ENCODE results near the gene TNFSF9.

The TNFSF9 gene

GRCh38 chr19:6516018-6516658 is 14.7 kb upstream of the TNFSF9 start:
- H3K27me3 Mint-ChIP-seq: no peaks in the 10 kb centered on the region
- DNase-seq (ENCODE audit: low spot score in 2 of 2): no peak
- peaks cover 33% of the 10 kb centered on the region for H3K4me1 Mint-ChIP-seq
- peak; percentile 52 for ATAC-seq (replicated peaks; ENCODE audit: extremely low read depth, poor library complexity, severe bottlenecking)
- H3K9me3 Mint-ChIP-seq: no peaks in the 10 kb centered on the region
- H3K4me3 Mint-ChIP-seq: peak overlapping the region; percentile 88
- peak overlapping the region; percentile 80 for H3K27ac Mint-ChIP-seq (ENCODE audit: low read depth)
- peaks cover 7% of the 10 kb centered on the region for H3K36me3 Mint-ChIP-seq (ENCODE audit: insufficient read depth)

GRCh38 chr19:6516659-6517291 is 14.1 kb upstream of the TNFSF9 start:
- peak overlapping the region; percentile 88 for H3K4me3 Mint-ChIP-seq
- H3K9me3 Mint-ChIP-seq: no peaks in the 10 kb centered on the region
- peak; percentile 92 for ATAC-seq (replicated peaks; ENCODE audit: extremely low read depth, poor library complexity, severe bottlenecking)
- H3K4me1 Mint-ChIP-seq: peaks cover 35% of the 10 kb centered on the region
- H3K27me3 Mint-ChIP-seq: no peaks in the 10 kb centered on the region
- peak; percentile 81 to 90 for DNase-seq (ENCODE audit: low spot score in 2 of 2)
- peaks cover 7% of the 10 kb centered on the region for H3K36me3 Mint-ChIP-seq (ENCODE audit: insufficient read depth)
- peak overlapping the region; percentile 80 for H3K27ac Mint-ChIP-seq (ENCODE audit: low read depth)

DNA sequence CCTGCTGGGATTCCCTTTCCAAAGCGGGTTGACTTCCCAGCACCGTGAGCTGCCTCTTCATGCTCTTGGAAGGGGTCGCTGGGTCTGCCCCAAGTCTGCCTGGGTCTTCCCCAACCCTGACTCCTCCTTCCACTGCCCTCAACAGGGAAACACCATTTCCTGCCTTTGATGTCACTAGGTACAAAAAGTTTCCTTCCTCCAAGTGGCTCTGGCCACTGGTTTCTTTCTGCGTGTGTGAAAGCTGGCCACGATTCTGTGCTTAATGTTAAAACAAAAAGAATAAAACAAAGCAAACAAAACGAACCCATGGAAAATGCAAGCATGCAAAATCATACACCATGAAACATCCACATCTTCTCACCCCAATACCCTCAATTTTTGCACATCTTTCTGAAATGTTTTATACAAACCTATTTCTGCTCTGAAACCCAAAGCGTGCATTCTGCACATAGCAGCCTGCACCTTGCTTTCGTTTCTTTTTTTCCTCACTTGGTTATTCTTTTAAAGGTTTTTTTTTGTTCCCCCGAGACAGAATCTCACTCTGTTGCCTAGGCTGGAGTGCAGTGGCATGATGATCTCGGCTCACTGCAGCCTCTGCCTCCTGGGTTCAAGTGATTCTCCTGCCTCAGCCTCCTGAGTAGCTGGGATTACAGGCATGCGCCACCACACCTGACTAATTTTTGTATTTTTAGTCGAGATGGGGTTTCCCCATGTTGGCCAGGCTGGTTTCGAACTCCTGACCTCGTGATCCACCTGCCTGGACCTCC is 12.5 kb upstream of the TNFSF9 start:
- ATAC-seq (replicated peaks; ENCODE audit: extremely low read depth, poor library complexity, severe bottlenecking): no peak
- Mint-ChIP-seq H3K4me1 (peaks cover 44% of the 10 kb centered on the region), H3K9me3 (no peaks in the 10 kb centered on the region), H3K36me3 (ENCODE audit: insufficient read depth) (peaks cover 5% of the 10 kb centered on the region), H3K27ac (ENCODE audit: low read depth) (peak overlapping the region; percentile 80), H3K27me3 (no peaks in the 10 kb centered on the region), H3K4me3 (peak overlapping the region; percentile 88)
- DNase-seq (ENCODE audit: low spot score in 2 of 2): no peak

DNA sequence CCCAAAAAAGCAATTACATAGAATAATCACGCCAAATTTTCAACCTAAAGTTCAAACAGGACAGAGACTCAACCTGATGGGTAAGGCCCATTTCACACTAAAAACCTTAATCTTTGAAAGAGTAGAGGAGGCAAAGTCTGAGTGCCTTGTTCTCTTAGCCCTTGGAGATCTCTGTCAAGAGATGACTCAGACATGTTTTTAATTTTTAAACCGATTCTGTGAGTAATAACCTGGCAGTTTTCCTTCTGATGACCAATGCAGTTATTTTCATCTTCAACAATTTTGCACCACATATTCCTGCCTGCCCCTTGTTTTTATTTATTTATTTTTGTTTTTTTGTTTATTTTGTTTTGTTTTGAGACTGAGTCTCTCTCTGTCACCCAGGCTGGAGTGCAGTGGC is 11.5 kb upstream of the TNFSF9 start:
- Mint-ChIP-seq H3K4me3 (no peak overlapping the region), H3K27me3 (no peaks in the 10 kb centered on the region), H3K27ac (ENCODE audit: low read depth) (peak overlapping the region; percentile 80), H3K4me1 (peaks cover 44% of the 10 kb centered on the region), H3K36me3 (ENCODE audit: insufficient read depth) (peaks cover 3% of the 10 kb centered on the region), H3K9me3 (no peaks in the 10 kb centered on the region)
- DNase-seq (ENCODE audit: low spot score in 2 of 2): no peak
- no peak for ATAC-seq (replicated peaks; ENCODE audit: extremely low read depth, poor library complexity, severe bottlenecking)

GRCh38 chr19:6521718-6522646 is 8.8 kb upstream of the TNFSF9 start:
- H3K4me3 Mint-ChIP-seq: peak overlapping the region; percentile 11
- no peaks in the 10 kb centered on the region for H3K27me3 Mint-ChIP-seq
- no peaks in the 10 kb centered on the region for H3K9me3 Mint-ChIP-seq
- peak overlapping the region; percentile 29 for H3K27ac Mint-ChIP-seq (ENCODE audit: low read depth)
- peaks cover 28% of the 10 kb centered on the region for H3K4me1 Mint-ChIP-seq
- peaks cover 2% of the 10 kb centered on the region for H3K36me3 Mint-ChIP-seq (ENCODE audit: insufficient read depth)
- peak; percentile 93 for ATAC-seq (replicated peaks; ENCODE audit: extremely low read depth, poor library complexity, severe bottlenecking)
- DNase-seq (ENCODE audit: low spot score in 2 of 2): peak; percentile 64 to 86

DNA sequence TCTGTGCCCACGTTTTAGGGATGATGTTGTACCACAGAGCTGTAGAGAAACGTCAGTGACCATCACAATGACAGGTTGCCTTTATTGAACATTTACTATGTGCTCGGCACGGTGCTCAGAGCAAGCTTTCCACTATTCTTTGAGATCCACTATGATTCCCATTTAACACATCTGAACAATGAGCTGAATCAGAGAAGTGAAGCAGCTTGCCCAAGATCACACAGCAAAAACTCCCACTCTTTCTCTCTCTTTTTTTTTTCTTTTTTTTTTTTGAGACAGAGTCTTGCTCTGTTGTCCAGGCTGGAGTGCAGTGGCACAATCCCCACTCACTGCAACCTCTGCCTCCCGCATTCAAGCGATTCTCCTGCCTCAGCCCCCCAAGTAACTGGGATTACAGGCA is 8.1 kb upstream of the TNFSF9 start:
- Mint-ChIP-seq H3K36me3 (ENCODE audit: insufficient read depth) (peaks cover 2% of the 10 kb centered on the region), H3K4me3 (peak overlapping the region; percentile 11), H3K27me3 (no peaks in the 10 kb centered on the region), H3K4me1 (peaks cover 22% of the 10 kb centered on the region), H3K27ac (ENCODE audit: low read depth) (peak overlapping the region; percentile 29), H3K9me3 (no peaks in the 10 kb centered on the region)
- DNase-seq (ENCODE audit: low spot score in 2 of 2) (no peak), ATAC-seq (replicated peaks; ENCODE audit: extremely low read depth, poor library complexity, severe bottlenecking) (no peak)

GRCh38 chr19:6524311-6524710 is 6.5 kb upstream of the TNFSF9 start:
- H3K36me3 Mint-ChIP-seq (ENCODE audit: insufficient read depth): no peaks in the 10 kb centered on the region
- DNase-seq (ENCODE audit: low spot score in 2 of 2) (no peak), ATAC-seq (replicated peaks; ENCODE audit: extremely low read depth, poor library complexity, severe bottlenecking) (no peak)
- peaks cover 19% of the 10 kb centered on the region for H3K4me1 Mint-ChIP-seq
- H3K4me3 Mint-ChIP-seq: no peak overlapping the region
- H3K27ac Mint-ChIP-seq (ENCODE audit: low read depth): no peak overlapping the region
- H3K27me3 Mint-ChIP-seq: no peaks in the 10 kb centered on the region
- H3K9me3 Mint-ChIP-seq: no peaks in the 10 kb centered on the region

- H3K27ac Mint-ChIP-seq (ENCODE audit: low read depth): no peak overlapping the region
Observed at GRCh38 chr19:6527893-6528543, 2.8 kb upstream of the TNFSF9 start.

DNA sequence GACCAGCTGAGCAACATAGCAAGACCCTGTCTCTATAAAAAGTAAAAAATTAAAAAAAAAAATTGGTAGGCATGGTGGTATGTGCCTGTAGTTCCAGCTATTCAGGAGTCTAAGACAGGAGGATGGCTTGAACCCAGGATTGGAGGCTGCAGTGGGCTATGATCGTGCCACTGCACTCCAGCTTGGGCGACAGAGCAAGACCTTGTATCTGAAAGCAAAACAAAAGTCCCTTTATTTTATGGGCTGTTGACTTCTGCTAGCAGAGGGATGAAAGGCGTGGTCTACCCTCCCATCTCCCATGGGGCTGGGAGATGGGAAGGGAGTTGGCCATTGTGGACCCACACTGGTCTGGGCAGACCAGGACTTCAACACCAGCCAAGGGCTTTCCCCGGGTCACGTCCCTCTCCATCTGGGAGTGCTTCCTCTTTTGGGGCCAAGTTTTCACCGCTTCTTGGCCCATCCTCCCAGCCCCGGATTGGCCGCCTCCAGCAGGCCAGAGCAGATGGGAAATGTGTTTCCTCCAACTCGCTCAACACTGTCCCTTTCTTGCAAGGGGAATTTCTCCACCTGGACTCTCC is 2.2 kb upstream of the TNFSF9 start:
- Mint-ChIP-seq H3K4me3 (no peak overlapping the region), H3K4me1 (peaks cover 42% of the 10 kb centered on the region), H3K9me3 (no peaks in the 10 kb centered on the region), H3K27me3 (peaks cover 12% of the 10 kb centered on the region), H3K36me3 (ENCODE audit: insufficient read depth) (peaks cover 18% of the 10 kb centered on the region), H3K27ac (ENCODE audit: low read depth) (no peak overlapping the region)
- DNase-seq (ENCODE audit: low spot score in 2 of 2): no peak
- ATAC-seq (replicated peaks; ENCODE audit: extremely low read depth, poor library complexity, severe bottlenecking): no peak

More at GRCh38 chr19:6527893-6528543, 2.8 kb upstream of the TNFSF9 start:
- no peak overlapping the region for H3K4me3 Mint-ChIP-seq
- peaks cover 18% of the 10 kb centered on the region for H3K36me3 Mint-ChIP-seq (ENCODE audit: insufficient read depth)
- DNase-seq (ENCODE audit: low spot score in 2 of 2) (no peak), ATAC-seq (replicated peaks; ENCODE audit: extremely low read depth, poor library complexity, severe bottlenecking) (no peak)
- peaks cover 12% of the 10 kb centered on the region for H3K27me3 Mint-ChIP-seq
- H3K9me3 Mint-ChIP-seq: no peaks in the 10 kb centered on the region
- H3K4me1 Mint-ChIP-seq: peaks cover 41% of the 10 kb centered on the region

- H3K27ac Mint-ChIP-seq (ENCODE audit: low read depth): peak overlapping the region; percentile 90
- no peaks in the 10 kb centered on the region for H3K9me3 Mint-ChIP-seq
- H3K27me3 Mint-ChIP-seq: peaks cover 12% of the 10 kb centered on the region
- peak overlapping the region; percentile 80 for H3K4me3 Mint-ChIP-seq
- H3K4me1 Mint-ChIP-seq: peaks cover 46% of the 10 kb centered on the region
- ATAC-seq (replicated peaks; ENCODE audit: extremely low read depth, poor library complexity, severe bottlenecking) (no peak), DNase-seq (ENCODE audit: low spot score in 2 of 2) (no peak)
- peaks cover 18% of the 10 kb centered on the region for H3K36me3 Mint-ChIP-seq (ENCODE audit: insufficient read depth)
Observed at GRCh38 chr19:6529351-6529750, 1.5 kb upstream of the TNFSF9 start.

- H3K36me3 Mint-ChIP-seq (ENCODE audit: insufficient read depth): peaks cover 18% of the 10 kb centered on the region
- peak overlapping the region; percentile 80 for H3K4me3 Mint-ChIP-seq
- H3K27me3 Mint-ChIP-seq: peaks cover 12% of the 10 kb centered on the region
- no peaks in the 10 kb centered on the region for H3K9me3 Mint-ChIP-seq
- peaks cover 46% of the 10 kb centered on the region for H3K4me1 Mint-ChIP-seq
- ATAC-seq (replicated peaks; ENCODE audit: extremely low read depth, poor library complexity, severe bottlenecking) (no peak), DNase-seq (ENCODE audit: low spot score in 2 of 2) (no peak)
- H3K27ac Mint-ChIP-seq (ENCODE audit: low read depth): peak overlapping the region; percentile 90
Observed at GRCh38 chr19:6529937-6530385, 865 bp upstream of the TNFSF9 start.
